ENCODE measurements around the gene CRB1. TPM values are rescaled to one million over a fixed set of nuclear protein-coding genes. Genes with fewer than 3 reads are reported as not detected.

Gene CRB1
- total RNA-seq, 1 donor from 2014 or later: not detected

DNA sequence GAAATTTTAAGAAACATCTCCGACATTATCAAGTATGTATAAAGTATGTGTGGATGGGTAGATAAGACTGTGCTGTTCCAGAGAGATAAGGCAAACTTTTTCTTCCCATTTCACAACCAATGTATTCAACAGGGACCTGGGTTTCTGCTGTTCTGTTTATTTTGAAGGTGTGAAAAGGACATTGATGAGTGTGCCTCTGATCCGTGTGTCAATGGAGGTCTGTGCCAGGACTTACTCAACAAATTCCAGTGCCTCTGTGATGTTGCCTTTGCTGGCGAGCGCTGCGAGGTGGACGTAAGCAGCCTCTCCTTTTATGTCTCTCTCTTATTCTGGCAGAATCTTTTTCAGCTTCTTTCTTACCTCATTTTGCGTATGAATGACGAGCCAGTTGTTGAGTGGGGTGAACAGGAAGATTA is 174.0 kb downstream of the CRB1 start:
- Mint-ChIP-seq H3K36me3 (ENCODE audit: insufficient read depth) (no peaks in the 10 kb centered on the region), H3K27ac (no peak overlapping the region), H3K4me1 (ENCODE audit: low read depth) (peaks cover 2% of the 10 kb centered on the region), H3K4me3 (ENCODE audit: low read depth) (no peak overlapping the region), H3K27me3 (peaks cover 10% of the 10 kb centered on the region), H3K9me3 (ENCODE audit: low read depth) (no peaks in the 10 kb centered on the region)
- DNase-seq (ENCODE audit: low spot score, unreplicated experiment): no peak
- TF ChIP-seq, protein P1, sequence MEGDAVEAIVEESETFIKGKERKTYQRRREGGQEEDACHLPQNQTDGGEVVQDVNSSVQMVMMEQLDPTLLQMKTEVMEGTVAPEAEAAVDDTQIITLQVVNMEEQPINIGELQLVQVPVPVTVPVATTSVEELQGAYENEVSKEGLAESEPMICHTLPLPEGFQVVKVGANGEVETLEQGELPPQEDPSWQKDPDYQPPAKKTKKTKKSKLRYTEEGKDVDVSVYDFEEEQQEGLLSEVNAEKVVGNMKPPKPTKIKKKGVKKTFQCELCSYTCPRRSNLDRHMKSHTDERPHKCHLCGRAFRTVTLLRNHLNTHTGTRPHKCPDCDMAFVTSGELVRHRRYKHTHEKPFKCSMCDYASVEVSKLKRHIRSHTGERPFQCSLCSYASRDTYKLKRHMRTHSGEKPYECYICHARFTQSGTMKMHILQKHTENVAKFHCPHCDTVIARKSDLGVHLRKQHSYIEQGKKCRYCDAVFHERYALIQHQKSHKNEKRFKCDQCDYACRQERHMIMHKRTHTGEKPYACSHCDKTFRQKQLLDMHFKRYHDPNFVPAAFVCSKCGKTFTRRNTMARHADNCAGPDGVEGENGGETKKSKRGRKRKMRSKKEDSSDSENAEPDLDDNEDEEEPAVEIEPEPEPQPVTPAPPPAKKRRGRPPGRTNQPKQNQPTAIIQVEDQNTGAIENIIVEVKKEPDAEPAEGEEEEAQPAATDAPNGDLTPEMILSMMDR (IDR thresholded peaks at IDR 0.05; ENCODE audit: unreplicated experiment): no peak

DNA sequence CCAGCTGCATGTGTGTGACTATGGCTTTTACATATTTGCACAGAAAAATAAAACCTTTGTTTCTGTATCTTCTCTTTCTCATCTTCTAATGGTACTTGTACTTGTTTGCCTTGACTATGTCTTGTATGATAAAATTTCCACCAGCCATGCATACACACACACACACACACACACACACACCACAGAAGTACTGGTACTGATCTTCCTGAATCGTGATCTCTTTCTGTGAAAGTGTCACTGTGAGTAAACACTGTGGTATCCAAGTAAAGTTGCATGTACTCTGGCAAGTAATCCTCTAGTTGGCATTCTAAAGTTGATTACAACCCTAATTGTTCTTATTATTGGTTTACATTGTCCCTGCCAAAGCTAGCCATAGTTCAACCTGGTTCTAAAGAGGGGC is 176.7 kb downstream of the CRB1 start:
- Mint-ChIP-seq H3K36me3 (ENCODE audit: insufficient read depth) (no peaks in the 10 kb centered on the region), H3K27ac (no peak overlapping the region), H3K9me3 (ENCODE audit: low read depth) (no peaks in the 10 kb centered on the region), H3K27me3 (peaks cover 7% of the 10 kb centered on the region), H3K4me3 (ENCODE audit: low read depth) (no peak overlapping the region), H3K4me1 (ENCODE audit: low read depth) (peaks cover 2% of the 10 kb centered on the region)
- DNase-seq (ENCODE audit: low spot score, unreplicated experiment): no peak
- TF ChIP-seq, protein P1 (IDR thresholded peaks at IDR 0.05; ENCODE audit: unreplicated experiment): no peak

DNA sequence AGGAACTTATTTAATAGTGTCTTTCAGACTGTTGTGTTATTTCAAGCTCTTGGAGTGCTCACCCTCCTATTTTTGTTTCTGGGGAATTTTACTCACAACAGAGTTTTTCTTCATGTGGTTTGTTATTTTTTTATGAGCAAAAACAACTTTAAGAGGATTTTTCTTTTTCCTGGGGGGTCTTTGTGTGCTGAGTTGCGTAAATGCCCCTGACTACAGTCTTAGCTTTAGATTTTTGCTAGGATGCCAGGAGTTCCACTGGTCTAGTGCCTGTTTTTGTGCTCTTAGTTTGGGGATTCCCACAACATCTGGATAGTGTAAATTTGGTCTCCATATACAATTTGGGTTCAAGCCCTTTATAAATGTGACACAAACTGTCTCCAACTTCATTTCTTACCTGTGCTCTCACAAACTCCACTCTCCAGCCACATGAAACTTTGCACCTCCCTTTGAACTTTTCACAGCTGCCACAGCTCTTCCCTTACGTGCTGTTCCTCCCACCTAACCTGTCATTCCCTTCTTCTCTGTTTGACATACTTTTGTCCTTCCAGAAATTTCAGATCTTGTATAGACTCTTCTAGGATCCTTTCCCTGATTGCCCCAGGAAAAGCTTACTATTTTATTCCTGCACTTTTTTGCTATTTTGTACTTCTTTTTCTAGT is 180.2 kb downstream of the CRB1 start:
- no peaks in the 10 kb centered on the region for H3K27me3 Mint-ChIP-seq
- no peak for DNase-seq (ENCODE audit: low spot score, unreplicated experiment)
- peak overlapping the region; percentile 15 for H3K27ac Mint-ChIP-seq
- no peaks in the 10 kb centered on the region for H3K36me3 Mint-ChIP-seq (ENCODE audit: insufficient read depth)
- TF ChIP-seq, protein P1 (IDR thresholded peaks at IDR 0.05; ENCODE audit: unreplicated experiment): no peak
- no peaks in the 10 kb centered on the region for H3K9me3 Mint-ChIP-seq (ENCODE audit: low read depth)
- H3K4me1 Mint-ChIP-seq (ENCODE audit: low read depth): no peaks in the 10 kb centered on the region
- no peak overlapping the region for H3K4me3 Mint-ChIP-seq (ENCODE audit: low read depth)

DNA sequence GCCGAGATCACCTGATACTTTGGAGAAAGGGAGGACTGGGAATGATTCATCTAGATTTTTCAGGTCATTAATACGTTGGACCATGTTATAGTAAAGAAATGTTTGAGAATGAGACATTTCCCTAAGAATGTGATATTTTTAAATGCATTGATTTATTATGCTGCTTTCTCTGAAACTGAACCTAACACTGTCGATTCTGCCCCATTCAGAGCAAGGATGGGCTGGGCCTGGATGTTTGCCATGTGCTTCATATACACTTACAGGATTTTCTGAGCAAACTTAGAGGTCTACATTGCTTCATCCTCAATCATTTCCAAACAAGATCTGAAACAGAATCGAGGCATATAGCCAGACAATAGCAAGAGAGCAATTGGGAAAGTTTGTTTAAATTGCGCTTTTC is 183.3 kb downstream of the CRB1 start:
- no peak for DNase-seq (ENCODE audit: low spot score, unreplicated experiment)
- Mint-ChIP-seq H3K27ac (no peak overlapping the region), H3K9me3 (ENCODE audit: low read depth) (no peaks in the 10 kb centered on the region), H3K36me3 (ENCODE audit: insufficient read depth) (no peaks in the 10 kb centered on the region), H3K4me1 (ENCODE audit: low read depth) (no peaks in the 10 kb centered on the region), H3K27me3 (no peaks in the 10 kb centered on the region), H3K4me3 (ENCODE audit: low read depth) (no peak overlapping the region)
- TF ChIP-seq, protein P1 (IDR thresholded peaks at IDR 0.05; ENCODE audit: unreplicated experiment): no peak

DNA sequence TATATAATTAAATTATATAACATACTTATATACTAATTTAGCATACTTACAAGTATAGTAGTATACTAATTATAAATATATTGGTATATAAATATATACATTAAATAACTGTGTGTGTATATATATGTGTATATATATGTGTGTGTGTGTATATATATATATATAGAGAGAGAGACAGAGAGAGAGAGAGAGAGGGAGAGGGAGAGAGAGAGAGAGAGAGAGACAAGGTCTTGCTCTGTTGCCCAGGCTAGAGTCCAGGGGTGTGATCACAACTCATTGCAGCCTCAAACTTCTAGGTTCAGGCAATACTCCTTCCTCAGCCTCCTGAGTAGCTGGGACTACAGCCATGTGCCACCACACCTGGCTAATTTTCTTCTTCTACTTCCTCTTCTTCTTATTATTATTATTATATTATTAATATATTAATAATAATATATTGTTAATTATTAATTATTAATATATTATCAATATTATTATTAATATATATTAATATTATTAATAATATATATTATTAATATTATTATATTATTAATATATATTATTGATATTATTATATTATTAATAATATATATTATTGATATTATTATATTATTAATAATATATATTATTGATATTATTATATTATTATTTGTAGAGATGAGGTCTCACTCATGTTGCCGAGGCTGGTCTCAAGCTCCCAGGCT is 185.5 kb downstream of the CRB1 start:
- H3K4me1 Mint-ChIP-seq (ENCODE audit: low read depth): no peaks in the 10 kb centered on the region
- no peaks in the 10 kb centered on the region for H3K27me3 Mint-ChIP-seq
- no peaks in the 10 kb centered on the region for H3K36me3 Mint-ChIP-seq (ENCODE audit: insufficient read depth)
- DNase-seq (ENCODE audit: low spot score, unreplicated experiment): no peak
- H3K9me3 Mint-ChIP-seq (ENCODE audit: low read depth): no peaks in the 10 kb centered on the region
- no peak overlapping the region for H3K4me3 Mint-ChIP-seq (ENCODE audit: low read depth)
- H3K27ac Mint-ChIP-seq: no peak overlapping the region
- TF ChIP-seq, protein P1 (IDR thresholded peaks at IDR 0.05; ENCODE audit: unreplicated experiment): no peak

Measured in progenitor cell of endocrine pancreas (in vitro differentiated cells).